HUDEP-2 (cell line): ENCODE measurements around the gene PPT2.

ENCODE experiments used
- DNase-seq, 76 experiments: peaks; one replicate each; lab custom pipeline; 2025; ENCODE audit not compliant: unreplicated experiment in 76 of 76; lab: John Stamatoyannopoulos, UW

The PPT2 gene

DNA sequence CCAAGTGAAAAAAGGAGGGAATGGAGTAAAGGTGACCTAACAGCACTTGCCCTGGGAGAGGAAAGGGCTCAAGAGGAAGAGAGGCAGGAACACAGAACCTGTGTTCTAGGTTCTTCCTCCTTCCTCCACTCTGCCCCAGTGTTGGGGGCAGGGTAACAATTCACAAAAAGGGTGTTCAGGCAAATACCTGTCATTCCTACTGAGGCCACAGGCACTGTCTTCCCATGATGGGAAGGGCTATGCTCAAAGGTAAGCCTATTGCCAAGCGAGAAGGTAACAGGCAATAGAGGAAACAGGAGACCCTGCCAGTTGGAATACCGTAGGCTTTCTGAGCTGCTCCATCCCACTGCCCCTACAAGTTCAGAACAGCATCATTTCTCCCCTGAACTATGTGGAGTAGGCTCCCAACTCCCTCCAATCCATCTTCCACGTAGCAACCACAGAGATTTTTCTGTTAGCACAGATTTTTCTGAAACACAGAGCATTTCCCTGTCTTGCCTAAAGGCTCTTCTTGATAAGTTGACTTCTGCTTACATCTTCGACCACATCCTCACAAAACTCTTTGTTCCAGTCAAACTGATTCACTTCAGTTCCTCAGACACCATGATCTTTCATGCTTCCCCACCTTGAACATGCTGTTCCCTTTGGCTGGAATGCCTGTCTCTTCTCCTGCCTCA, 19.2 kb downstream of the PPT2 start:
- DNase-seq: no peak

DNA sequence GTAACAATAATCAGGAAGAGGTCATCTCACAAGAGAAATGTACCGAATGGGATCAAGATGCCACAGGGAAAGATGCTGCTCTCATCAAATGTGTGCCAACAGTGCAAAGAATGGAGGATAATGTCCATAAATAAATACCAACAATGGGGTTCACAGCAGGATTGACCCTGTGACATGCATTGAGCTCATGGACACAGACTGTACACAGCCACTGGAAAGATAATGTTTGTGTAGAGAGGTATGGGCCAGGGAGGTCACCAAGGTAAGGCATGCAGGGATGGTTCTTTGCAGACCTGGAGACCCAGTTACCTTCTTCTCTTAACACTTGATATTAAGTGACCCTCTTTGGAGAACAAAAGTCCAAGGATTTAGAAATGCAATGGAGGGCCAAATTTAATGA, 20.5 kb downstream of the PPT2 start:
- no peak for DNase-seq

DNA sequence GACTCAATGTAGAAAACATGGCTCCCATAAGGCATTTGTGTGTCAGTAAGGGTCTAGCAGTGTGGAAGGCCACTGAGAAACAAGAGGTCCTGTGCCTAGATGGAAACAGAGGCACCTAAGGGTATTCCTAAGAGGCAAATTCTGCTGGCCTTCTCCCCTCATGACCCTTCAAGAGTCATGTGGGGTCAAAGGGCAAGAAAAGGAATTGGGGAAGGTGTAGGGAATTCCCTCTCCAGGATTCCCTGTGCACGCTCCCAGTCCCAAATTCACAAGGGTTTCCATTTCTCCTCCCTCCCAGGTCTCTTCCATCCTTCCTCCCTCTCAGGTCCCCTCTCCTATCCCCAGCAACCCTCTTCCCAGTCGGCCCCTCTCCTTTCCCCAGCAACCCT, 21.4 kb downstream of the PPT2 start:
- DNase-seq: no peak

DNA sequence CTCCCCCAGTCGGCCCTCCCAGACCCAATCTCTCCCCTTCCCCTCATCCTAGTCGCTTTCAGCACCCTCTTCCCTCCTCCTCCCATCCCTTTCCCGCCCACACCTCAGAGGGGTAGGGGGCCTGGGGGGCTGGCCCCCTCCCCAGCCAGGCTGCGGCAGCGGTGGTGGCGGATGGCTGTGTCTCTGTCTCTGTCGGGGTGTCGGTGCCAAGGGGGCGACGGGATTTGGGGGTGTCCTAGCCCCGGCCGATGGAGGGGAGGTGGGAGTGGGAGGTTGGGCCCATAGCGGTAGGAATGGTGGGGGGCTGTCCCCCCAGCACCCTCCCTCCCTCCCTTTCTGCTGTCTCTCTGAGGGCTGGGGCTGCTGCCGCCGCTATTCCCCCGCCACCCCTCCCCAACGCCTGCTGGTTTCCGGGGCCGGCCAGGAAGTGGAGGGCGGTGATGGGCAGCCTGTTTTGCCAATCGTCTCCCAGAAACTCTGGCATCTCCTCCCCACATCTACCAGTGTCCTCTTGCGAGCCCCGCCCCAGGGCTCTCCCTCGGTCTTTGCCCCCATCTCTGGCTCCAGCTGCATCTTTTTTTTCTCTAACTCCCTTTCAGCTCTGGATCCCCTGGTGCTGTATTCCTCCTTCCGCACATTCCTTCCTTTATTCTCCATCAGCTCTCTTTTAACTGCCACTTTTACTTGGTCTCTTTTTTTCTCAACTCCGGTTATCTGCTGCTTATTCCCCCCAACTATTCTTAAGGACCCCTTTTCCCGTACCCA, 22.0 kb downstream of the PPT2 start, which contains the start of gene AGPAT1:
Gene AGPAT1, minus strand, starts transcription at position 374 of the 765 bp plus-strand sequence. CDS start 4,588 bp downstream, outside the sequence.
- peak in 74 of 76 experiments; percentile 61 to 99 (median 97) for DNase-seq

DNA sequence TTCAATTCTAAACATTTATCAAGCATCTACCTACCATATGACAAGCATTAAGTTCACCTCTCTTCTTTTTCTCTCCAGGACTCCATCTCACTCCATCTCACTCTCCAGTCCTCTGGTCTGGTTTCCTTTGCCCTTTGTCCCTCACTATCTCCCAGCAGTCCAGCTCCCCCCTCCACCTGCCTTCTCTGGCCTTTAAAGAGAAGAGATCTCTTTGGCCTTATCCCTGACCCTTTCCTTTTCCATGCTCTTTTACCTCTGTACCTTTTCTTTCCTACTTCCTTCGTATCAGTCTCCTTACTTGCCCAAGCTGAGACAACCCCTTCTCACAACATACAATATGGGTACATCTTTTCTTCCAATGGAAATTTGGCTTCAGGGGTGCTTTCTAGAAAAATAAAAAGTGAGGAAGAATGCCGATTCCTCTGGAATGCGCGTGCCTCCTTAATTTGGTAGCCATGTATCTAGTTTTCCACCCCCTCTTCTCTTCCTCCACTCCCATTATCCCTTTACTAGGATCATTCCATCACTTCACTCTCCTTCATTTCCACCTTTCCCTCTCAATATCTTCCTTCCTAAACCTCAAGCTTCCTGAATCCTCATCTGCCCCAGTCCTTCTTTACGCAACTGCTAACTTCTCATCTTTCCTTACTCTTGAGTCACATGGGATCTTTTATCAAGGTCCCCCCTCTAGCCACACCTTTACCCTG, 22.7 kb downstream of the PPT2 start:
- no peak for DNase-seq

DNA sequence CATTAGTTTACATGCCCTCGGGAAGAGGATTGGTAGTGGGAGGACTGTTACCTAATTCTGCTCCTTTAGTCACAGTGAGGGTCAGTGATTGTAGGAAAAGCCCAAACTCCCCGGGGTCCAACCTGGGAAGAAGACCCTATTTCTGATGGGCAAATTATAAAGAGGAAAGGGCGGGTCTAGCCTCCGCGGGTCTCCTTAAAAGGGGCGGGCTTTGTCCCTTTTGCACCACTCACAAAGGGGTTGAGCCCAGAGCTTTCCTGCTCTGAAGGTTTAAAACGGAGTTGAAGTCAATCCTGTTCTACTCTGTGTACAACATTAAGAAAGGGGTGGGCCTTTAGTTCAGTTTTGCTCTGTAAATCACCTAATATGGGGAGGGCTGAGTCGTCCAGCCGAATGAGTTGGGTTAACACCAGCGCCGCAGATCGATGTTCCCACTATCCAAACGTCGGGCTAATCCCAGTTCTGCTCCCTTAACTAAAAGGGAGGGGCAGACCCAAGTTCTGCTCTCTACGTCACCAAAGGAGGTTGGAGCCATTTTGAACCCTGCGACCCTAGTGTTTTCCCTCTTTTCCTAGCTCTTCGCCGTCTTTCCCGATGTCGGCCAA, 23.3 kb downstream of the PPT2 start:
- peak in 36 of 76 experiments; percentile 21 to 74 (median 54) for DNase-seq

DNA sequence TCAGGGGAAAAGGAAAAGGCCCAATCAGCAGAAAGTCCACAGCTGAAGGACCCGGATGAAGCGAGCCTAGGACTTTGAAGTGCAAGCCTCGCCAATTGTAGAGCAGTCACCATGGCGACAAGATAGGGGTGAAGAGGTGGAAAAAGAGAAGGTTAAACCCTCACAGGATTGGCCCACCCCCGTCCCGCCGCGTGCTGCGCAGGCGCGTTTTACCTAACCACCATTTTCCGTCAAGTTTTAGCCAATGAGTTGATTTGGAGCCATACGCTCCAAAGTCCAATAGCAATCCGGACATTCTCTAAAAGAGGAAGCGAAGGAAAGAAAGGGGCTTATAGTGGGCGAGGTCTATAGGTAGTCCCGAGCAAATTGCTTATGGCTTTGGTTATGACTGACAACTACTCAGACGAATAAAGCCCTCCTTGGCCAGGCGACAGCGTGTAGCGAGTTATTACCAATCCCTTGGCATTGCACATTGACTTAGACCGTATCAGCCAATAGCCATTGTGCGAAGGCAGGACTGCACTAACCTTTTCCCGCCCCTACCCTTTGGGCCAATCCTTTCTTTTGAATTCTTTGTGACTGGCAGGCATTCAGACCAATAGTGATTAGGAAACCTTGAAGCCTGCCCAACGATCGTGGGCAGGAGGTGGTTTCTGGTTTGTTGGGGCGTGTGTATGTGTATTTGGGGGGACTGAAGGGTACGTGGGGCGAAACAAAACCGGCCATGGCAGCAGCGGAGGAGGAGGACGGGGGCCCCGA, 24.0 kb downstream of the PPT2 start, which contains the start of gene RNF5:
Gene RNF5, plus strand, starts transcription at position 618 of the 759 bp plus-strand sequence. Its CDS starts 107 bp downstream, at position 725.
- peak in 74 of 76 experiments; percentile 91 to 100 (median 99) for DNase-seq

DNA sequence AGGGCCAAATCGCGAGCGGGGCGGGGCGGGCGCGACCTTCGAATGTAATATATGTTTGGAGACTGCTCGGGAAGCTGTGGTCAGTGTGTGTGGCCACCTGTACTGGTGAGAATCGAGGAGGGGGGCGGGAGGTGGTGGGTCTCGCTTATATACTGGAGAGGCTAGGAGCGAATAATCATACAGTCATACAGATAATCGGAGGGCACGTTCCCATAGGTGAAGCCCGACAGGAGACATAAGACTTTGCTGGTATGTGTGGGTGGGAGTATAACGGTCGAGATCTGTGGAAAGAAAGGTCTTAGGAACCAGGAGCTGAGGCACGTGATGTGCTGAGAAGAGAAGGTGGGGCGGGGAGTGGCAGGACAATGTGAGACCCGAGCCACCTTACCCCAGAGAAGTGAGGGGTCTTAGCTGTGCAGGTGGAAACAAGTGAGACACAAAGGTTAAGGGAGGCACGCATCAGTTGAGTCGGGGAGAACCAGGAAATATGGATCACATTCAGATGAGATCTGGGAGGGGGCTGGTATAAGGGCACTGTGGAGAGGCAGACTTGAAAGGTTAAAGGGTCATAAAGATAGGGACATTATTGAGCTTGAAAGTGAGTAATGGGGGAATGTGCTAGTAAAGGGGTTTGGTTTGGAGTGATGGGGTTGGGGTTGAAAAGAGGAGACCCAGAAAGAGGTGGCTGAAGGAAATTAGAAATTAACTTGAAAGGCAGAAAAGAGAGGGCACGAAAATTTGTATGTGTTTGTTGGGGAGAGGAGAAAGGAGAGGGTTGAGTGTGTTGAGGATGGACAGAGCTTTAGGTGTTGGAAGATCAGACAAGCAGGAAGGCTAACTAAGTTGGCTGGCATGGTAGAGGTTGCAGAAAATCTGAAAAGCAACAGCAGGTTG, 24.9 kb downstream of the PPT2 start:
- DNase-seq: peak in 1 of 76 experiments; percentile 65

DNA sequence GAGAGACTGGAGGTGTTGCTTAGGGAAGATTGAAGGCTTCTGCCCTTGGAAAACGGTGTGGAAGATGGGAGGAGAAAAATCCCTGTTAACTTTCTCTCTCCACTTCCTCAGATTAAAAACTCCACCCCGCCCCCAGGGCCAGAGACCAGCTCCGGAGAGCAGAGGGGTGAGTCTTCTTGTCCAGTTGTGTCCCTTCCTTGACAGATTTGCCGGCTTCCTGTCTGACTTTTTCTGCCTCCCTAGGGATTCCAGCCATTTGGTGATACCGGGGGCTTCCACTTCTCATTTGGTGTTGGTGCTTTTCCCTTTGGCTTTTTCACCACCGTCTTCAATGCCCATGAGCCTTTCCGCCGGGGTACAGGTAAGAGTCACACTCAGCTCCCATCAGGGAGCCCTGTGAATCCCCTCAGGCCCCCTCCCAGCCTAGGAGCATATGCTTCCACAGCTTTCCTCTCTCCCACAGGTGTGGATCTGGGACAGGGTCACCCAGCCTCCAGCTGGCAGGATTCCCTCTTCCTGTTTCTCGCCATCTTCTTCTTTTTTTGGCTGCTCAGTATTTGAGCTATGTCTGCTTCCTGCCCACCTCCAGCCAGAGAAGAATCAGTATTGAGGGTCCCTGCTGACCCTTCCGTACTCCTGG, 25.9 kb downstream of the PPT2 start:
- DNase-seq: no peak

DNA sequence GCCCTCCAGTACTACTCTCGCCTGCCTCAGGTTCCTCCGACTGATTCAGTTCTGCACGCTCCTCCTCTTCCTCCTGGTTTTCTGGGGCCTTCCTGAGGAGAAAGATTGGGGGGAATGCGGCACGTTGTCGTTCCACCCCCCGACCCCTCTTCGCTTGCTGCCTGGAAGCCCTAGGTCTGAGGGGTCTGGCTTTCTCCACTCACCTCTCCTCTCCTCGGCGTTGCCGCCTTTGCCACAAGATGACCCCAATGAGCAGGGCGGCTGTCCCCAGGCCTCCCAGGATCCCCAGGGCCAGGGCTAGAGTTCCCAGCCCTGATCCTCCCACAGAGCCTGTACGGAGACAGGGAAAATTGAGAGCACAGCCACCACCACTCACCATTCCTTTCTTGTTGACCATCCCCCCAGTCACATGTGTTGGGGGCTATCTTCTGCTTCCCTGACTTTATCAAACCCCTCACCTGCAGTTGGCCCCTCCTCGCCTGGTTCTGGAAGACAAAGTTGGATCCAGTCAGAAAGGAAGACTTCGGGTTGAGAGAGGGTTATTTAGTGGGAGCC, 27.3 kb downstream of the PPT2 start:
- DNase-seq: no peak

DNA sequence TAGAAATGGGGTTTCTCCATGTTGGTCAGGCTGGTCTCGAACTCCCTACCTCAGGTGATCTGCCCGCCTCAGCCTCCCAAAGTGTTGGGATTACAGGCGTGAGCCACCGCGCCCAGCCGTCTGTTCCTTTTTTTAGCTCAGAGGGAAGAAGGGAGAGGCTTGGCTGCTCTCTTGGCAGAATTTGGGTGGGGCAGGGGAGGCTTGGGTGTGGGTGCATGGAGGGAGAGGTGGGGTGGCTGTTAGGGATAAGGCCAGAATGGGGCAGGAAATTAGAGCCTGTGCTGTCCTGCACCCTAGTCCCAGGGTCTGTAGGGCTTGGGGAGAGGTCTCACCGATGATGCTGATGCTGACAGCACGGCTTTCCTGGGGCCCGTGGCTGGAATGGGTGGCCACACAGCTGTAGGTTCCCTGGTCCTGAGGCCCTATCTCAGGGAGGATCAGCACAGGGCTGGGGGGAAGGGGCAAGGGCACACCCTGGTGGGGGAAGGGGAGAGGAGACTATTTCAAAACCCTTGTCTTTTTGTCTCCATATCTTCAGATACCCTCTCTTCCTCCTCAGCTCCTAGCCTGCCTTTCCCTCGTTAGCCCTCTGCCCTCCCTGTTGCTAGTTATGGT, 28.1 kb downstream of the PPT2 start:
- peak in 64 of 76 experiments; percentile 23 to 87 (median 69) for DNase-seq

DNA sequence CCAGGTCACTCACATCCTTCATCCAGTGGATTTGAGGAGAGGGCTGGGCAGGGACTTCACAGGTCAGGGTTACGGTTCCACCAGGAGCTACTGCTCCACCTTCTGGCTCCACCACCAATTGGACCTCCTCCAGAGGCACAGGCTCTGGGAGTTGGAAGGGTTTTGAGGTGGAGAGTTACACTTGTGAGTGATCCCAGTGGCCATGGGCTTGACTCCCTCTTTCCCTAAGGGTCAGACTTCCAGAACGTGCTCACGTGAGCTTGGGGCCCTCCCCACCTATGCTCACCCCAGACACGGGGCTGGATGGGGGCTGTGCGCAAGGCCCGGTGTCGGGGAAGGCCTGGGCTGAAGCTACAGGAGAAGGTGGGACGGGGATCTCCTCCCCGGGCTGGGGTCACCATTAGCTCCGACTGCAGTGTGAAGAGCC, 28.6 kb downstream of the PPT2 start:
- peak in 13 of 76 experiments; percentile 29 to 78 (median 50) for DNase-seq

DNA sequence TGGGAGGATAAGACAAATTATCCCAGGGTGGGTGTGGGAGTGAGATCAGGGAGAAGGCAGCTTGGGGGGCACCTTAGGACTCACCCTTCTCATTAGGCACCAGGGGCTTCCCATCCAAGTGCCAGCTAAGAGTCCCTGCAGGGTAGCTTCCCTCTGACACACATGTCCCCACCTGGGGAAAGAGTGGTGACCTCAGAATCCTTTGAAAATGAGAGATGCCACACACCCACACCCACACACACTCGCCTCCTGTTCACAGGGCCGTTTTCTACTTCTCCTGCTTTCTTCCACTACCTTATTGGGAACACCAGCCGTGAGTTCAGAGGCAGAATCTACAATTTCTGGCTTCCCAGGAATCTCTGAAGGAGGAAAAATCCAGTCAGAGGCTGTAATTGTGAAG, 29.1 kb downstream of the PPT2 start:
- no peak for DNase-seq

DNA sequence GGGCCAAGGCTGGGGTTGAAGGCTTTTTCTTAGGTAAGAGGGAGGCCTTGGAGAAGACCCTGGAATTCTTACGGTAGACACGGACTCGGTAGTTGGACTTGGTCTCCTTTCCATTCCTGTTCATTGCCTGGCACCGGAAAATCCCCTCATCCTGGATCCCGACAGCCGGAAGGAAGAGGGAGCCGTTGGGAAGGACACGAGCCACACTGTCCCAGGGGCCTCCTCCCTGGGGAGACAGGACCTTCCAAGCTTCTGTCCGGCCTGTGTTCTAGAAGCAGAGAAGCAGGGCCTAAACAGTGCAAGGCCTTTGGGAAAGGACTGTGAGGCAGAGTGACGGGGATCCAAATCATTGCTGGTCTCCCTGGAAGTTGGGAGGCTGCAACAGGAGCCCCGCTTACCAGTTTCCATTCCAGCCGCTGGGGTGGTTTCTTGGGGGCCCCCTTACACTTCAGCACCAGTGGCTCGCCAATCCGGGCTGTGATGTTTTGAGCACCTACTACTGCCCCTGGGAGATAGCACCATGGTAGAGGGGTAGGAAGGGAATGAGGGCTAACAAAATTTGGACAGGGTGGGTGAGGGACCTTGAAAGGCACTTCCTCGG, 29.6 kb downstream of the PPT2 start:
- DNase-seq: no peak

DNA sequence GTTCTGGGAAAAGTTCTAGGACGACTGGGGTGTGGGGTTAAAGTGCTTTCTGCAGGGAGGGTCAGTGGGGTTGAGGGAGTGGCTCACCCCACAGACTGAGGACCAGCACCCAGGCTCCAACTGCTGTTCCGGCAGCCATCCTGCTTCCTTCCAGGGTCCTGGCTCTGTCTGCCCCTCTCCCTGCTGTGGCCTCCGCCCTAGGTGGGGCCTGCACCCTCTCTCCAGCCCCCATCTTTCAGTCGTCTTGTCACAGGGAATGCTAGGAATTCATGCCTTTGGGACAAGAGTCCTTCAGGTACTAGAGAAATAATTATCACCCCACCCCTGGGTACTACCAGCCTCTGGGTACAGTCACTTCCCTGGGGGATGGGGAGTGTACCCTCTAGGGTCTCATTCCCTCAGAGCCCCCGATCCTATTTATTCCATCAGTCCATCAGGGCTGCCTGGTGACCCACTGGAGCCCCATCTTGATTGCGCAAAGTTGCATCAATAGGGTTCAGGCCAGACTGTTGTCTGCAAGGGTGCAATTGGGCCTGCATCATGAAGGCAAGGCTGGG, 30.2 kb downstream of the PPT2 start, which contains the start of gene AGER:
Gene AGER, minus strand, starts transcription at position 170 of the 557 bp plus-strand sequence. Its CDS starts 31 bp downstream, at position 139.
- DNase-seq: no peak

DNA sequence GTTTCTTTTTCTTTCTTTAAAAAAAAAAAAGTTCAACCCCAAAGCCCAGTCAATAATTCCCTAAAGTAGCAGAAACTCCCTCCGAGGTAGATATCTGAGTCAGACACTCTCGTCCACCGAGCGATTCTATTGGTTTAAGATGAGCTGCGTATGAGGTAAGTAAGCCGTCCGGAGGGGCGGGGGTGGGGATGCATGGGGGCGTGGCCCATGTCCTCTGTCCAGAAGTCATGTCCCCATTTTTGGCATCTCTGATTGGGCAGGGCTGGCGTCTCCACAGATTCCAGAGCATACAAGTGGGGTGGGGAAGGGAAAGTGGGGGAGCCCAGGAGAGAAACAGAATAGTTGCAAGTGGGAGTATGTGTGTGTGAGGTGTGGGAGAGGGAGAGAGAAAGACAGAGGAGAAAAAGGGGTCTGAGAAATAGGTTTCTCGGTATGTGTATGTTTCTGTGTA, 31.8 kb downstream of the PPT2 start:
- DNase-seq: peak in 72 of 76 experiments; percentile 42 to 94 (median 84)
